IPS-NIHi11 (cell line): ENCODE measurements around the gene ZMIZ1.

Experiments used
- DNase-seq: peaks from one replicate; pipeline ENCODE4 v3.0.0; 2012; ENCODE audit warnings: mixed read lengths, low spot score

Gene ZMIZ1

DNA sequence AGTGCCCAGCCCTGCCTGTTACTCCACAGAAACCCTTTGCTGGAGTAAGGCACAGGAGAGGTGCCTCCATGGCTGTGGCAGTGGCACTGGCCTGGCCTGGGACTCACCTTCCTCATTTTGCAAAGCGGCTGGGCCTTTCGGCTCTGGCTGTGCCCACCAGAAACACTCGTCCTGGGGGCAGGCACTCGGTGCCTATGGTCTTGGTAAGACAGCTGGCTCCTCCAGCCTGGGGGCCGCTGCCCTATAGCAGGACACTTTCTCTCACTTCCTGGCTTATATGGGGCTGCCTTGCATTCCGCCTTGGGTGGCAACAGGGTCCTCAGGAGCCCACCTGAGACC lies 13.2 kb downstream of the ZMIZ1 start:
- DNase-seq, result no peak

GRCh38 chr10:79082631-79083596 lies 14.1 kb downstream of the ZMIZ1 start:
- DNase-seq, result no peak

DNA sequence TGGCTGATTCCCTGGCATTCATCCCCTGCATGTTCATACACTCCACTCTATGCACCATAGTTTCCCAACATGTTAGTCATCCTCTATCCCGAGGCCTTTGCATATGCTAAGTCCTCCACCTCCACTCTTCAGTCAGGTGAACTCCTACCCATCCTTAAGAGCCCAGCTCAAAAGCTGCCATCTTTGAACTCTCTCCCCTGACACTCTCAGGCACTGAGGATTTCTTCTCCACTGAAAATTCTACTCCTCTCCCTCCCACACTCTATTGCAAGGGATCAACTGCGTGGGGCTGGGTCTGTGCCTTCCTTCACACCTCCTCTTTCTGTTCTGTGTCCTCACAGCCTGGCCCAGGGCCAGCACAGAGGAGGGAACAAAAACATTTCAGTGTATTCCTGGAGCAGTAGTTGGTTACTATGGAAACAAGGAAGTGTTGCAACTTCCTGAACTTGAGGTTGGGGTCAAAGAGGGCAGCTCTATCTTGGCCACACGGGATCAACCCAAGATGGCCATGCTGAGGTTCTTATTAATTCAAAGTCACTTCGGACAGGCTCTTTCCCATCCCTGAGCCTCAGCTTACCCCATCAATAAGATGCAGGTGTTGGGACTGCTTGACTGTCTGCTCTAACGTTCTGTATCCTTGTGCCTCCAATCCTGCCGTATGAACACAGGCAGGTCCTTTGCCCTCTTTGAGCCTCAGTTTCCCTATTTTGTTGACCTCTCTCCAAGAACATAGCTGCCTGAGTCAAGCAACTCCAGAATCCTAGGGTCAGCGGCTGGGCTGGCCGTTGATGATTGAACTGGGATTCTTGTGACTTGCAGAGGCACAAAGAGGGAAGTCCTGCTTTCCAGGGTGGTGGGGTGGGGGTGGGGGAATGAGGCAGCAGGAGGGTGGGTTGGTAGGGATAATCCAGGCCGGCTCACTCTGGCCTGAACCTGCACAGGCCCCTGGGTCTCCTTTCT lies 15.5 kb downstream of the ZMIZ1 start:
- peak; percentile 70 for DNase-seq

- DNase-seq, result no peak
Observed at GRCh38 chr10:79084972-79085597, 16.3 kb downstream of the ZMIZ1 start.

DNA sequence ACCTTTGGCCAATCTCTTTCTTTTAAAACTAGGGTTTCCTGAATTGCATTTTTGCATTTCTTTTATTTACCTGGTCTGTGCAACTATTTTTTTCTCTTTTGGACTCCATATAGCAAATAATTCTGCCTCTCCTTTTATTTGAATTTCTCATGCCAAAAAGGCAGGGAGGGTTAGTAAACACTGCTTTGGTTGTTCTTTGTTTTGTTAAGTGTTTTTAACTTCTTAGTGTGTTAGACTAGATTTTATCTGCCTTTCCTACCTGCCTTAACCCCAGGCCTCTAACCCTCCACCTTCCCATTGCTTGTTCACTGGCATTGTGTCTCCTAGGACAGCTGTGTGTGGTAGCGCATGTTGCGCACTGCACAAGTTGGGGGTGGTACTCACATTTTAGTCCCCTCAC lies 18.1 kb downstream of the ZMIZ1 start:
- no peak for DNase-seq

DNA sequence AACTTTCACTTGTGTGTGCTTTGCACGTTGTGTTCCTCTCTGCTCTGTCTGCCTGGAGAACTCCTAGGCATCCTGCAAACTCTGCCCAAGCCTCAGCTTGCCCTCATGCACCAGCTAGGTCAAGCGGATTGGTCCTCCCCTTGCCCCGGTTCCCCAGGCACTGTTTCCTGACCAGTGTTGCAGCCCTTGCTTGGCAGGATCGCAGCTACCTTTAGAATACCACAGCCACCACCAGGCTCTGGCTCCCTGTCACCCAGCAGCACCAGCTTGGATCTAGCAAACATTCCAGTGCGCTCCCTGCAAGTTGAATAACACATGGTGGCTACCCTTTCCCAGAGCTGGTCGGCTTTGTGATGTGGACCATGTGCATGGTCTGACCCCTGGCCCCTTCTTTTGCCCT lies 19.0 kb downstream of the ZMIZ1 start:
- DNase-seq, result no peak

DNA sequence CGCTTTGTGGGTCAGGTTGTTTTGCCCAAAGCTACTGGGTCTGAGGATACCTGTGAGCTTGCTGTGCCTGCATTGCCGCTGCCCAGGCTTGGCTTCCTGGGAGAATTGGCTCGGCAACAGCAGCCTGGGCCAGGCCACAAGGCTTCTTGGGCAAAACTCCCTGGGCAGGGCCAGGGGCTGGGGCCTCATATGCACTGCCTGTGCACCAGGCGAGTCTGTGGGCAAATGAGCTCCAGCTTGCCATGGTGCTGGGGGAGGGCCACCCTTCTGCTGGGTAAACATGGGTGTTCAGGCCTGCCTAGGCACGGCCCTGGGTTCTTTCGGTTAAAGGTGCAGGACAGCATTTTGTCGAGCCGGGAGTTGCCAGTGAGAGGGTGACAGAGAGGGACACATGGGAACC lies 19.4 kb downstream of the ZMIZ1 start:
- DNase-seq, result no peak

GRCh38 chr10:79088613-79089355 lies 20.0 kb downstream of the ZMIZ1 start:
- DNase-seq, result no peak

DNA sequence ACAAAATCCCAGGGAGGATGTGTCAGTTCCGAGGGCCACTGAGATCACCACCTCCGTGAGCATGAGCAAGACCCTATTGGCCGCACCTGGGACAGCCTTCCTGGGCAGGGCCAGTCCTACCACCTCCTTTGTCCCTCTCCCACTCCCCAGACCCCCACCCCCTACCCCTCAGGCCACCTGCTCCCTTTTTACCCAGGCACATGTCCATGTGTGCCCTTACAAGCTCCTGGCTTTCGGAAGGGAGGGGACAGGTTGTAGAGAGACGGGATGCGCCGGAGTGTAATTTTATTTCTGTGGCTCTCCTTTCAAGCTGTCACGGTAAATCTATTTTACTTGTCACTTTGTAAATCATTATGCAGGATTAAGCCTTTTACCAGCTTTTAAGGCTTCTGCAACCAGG lies 20.9 kb downstream of the ZMIZ1 start:
- no peak for DNase-seq

DNA sequence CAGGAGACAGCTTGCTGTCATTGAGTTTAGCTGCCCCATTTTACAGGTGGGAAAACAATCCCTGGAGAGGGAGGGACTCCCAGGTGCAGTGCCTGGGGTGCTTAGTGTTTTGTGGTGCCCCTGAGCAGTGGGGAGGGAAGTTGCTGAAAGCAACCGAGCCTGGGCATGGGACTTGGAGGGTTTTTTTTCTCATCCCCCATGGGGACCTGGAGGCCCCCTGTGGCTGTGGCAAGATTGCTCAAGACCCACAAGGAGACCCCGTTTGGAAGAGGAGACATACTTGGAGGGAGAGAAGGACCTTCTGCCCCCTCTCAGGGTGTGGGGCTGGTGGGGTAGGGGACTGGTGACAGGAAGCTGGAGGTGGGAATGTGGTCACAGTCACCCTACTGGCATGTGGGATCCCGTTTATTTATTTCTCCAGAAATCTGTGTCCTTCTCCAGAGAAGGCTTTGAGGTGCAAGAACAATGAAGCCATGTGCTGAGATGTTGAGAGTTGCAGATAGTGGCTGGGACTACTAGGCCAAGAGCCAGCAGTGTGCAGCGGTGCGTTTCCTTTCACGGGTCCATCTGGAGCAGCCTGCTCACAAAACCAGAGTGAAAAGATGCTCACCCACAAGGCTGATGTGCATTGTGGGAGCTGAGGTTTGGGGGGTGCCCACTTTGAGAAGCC lies 21.5 kb downstream of the ZMIZ1 start:
- no peak for DNase-seq

- DNase-seq, result no peak
Observed at GRCh38 chr10:79092292-79092896, 23.6 kb downstream of the ZMIZ1 start.

DNA sequence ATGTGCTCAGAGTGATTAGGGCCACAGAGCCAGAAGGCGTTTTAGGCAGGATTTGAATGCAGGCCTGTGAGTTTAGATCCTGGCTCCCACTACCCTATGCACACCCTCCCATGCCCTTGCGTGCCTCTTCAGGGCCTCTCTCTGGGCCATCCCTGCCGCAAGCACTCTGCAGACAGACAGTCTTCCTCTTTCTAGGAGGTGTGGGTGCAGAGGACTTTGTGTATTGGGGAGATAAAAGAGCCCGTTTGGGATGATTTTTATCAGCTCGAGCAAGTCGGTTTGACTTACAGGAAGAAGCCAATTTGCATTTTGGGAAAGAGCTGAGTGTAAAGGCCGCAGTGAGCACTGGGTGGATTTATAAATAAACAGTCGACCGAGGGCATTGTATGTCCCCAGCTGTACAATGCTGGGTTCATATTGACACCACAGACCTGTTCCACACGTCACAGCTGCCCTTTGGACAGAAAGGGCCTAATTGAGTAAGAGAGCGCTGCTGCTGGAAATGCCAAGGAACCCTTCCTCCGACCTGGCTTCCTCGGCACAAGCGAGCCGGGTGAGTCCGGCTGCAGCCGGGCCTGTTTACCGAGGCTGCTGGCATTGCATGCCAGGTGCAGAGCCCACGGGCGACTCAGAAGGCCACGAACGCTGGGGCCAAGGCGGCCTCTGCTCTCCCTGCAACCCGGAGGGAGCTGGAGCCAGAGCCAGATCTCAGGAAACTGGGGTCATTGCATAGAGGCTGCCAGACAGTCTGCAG lies 25.1 kb downstream of the ZMIZ1 start:
- DNase-seq, result no peak

DNA sequence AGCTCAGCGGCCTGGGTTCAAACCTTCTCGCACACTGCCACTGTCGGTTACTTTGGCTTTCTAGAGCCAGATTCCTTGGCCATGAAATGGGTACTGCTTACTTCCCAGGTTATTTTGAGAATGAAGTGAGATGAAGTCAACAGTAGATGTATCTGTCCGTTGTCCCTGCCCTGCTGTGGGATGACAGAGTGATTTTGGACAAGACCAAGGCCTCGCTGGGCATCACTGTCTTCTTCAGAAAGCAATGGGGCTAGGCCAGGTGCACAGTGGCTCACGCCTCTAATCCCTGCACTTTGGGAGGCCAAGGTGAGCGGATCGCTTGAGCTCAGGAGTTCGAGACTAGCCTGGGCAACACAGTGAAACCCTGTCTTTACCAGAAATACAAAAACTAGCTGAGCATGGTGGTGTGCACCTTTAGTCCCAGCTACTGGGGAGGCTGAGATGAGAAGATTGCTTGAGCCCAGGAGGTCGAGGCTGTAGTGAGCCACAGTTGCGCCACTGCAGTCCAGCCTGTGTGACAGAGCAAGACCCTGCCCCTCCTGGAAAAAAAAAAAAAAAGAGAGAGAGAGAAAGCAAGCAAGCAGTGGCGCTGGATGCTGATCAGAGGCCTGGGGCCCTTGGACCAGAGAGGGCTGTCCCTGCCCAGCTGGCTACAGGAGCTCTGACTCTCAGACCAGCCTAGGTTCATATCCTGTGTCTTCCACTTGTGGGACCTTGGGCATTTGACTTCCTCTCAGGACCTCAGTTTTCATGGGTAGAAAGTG lies 25.8 kb downstream of the ZMIZ1 start:
- no peak for DNase-seq

DNA sequence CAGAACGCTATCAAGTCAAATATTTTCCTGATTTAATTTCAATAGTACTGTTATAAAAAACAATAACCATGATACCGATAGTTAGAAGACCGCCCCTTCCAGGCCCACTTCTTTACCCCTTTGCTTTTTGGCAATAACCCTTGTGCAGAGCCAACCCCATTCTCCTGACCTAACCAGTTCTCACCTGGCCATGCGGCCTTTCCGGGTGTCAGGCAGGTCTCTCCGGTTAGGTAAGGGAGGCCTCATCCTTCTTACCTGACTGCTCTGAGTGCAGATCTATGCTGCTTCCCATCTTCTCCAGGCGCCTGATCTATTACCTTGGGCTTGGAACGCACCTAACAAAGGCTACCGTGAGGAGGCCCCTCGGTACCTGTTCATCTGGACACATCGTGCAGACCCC lies 26.6 kb downstream of the ZMIZ1 start:
- no peak for DNase-seq

GRCh38 chr10:79096514-79096913 lies 27.7 kb downstream of the ZMIZ1 start:
- DNase-seq, result no peak

DNA sequence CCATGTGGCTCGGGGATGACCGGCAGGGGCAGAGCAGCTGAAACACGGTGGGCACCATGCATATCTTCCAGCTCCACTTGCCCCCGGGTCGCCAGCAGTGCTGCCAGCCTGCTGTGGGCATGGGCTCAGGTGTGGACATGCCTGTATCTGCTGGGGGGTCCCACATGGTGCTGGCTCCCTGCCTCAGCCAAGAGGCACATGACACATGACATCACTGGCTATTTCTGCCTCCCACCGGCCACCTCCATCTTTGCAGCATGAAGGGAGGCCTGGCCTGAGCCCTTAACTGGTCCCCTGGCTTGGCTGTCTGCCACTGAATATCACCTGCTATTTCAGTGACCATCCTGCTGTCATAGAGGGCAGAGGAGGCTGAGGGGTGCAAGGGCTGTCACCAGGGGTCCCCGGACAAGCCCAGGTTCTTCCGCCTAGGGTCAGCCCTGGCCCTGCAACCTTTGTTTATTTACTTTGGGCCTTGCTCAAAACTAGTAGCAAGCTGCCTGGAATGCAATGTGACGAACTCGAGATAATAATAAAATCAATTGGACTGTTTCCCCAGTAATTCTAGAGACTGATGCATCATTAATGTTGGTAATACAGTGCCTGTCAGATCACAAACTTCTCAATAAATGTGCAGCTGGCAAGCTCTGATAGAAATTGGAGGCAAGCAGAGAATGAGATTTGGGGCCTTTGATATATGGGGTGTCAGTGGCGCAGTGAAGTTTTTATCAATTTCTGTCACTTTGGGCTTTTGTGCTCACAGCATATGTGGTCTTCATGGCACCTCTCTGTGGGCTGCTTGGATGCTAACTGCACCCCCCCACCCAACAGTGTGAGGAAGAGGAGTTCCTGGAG lies 28.5 kb downstream of the ZMIZ1 start:
- DNase-seq, result no peak

DNA sequence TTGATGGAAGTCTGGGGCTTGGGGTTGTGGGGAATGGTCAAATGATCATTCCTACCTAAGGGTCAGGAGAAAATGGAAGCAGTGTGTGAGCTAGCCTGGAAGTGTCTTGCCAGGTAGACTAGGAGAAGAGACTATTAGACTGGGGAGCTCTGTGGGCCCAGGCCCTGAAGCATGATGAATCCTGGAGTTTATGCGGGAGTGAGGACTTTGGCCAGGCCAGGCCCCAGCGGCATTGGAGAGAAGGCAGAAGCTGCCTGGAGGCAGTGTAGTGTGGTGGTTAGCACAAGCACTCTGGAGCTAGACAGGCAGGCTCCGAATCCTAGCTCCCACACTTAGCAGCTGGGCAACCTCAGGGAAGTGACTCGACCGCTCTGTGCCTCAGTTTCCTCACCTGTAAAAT lies 29.3 kb downstream of the ZMIZ1 start:
- DNase-seq, result no peak

DNA sequence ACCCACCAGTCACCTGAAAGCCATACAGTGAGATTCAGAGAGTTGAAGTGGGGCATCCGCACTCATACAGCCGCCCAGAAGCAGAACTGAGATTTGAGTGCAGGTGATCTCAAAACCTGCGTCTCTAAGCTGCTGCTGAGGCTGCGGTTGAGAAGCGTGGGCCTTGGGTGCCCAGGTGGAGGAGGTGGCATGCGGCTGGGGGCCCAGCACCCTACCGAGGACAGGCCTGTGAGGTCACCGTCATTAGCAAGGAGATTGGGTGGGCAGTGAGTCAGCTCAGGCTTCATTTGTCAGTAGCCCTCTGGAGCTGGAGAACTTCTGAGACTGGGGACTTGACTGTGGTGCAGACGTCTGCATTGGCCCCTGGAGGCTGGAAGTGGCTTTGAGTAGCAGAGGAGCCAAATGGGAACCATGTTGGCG lies 29.8 kb downstream of the ZMIZ1 start:
- no peak for DNase-seq
